Measurements from ENCODE around the gene REXO4.

REXO4 gene

GRCh38 chr9:133448487-133448972 is 30.7 kb upstream of the REXO4 start:
- no peak for DNase-seq

GRCh38 chr9:133445293-133445969 is 27.6 kb upstream of the REXO4 start:
- DNase-seq = no peak

- no peak for DNase-seq
Measured at GRCh38 chr9:133443982-133444381, 26.2 kb upstream of the REXO4 start.

GRCh38 chr9:133443248-133443647 is 25.4 kb upstream of the REXO4 start:
- DNase-seq = no peak

- DNase-seq = no peak
Measured at GRCh38 chr9:133441571-133441970, 23.8 kb upstream of the REXO4 start.

- no peak for DNase-seq
Measured at GRCh38 chr9:133440874-133441273, 23.1 kb upstream of the REXO4 start.

GRCh38 chr9:133439337-133439736 is 21.5 kb upstream of the REXO4 start:
- DNase-seq = no peak

GRCh38 chr9:133437753-133438531 is 20.1 kb upstream of the REXO4 start:
- no peak for DNase-seq

- no peak for DNase-seq
Measured at GRCh38 chr9:133436681-133437080, 18.9 kb upstream of the REXO4 start.

- no peak for DNase-seq
Measured at GRCh38 chr9:133433351-133433843, 15.6 kb upstream of the REXO4 start.

GRCh38 chr9:133430244-133430643 is 12.4 kb upstream of the REXO4 start:
- no peak for DNase-seq

GRCh38 chr9:133429641-133430161 is 11.9 kb upstream of the REXO4 start:
- DNase-seq = no peak

- DNase-seq = no peak
Measured at GRCh38 chr9:133429214-133429613, 11.4 kb upstream of the REXO4 start.

GRCh38 chr9:133428617-133429101 is 10.8 kb upstream of the REXO4 start:
- DNase-seq = no peak

- DNase-seq = no peak
Measured at GRCh38 chr9:133427658-133428348, 10.0 kb upstream of the REXO4 start.

- DNase-seq = no peak
Measured at GRCh38 chr9:133426011-133426410, 8.2 kb upstream of the REXO4 start.

GRCh38 chr9:133425049-133425632 is 7.3 kb upstream of the REXO4 start:
- no peak for DNase-seq

GRCh38 chr9:133424187-133424586 is 6.4 kb upstream of the REXO4 start:
- no peak for DNase-seq

GRCh38 chr9:133423216-133423615 is 5.4 kb upstream of the REXO4 start:
- DNase-seq = no peak

GRCh38 chr9:133421615-133422542 is 4.1 kb upstream of the REXO4 start, which contains the start of gene ADAMTS13:
TSS of gene ADAMTS13 (plus strand) at chr9:133422367. CDS start at chr9:133422444, 77 bp downstream.
- no peak for DNase-seq

- no peak for DNase-seq
Measured at GRCh38 chr9:133420392-133420827, 2.6 kb upstream of the REXO4 start.

Data from fibroblast of skin of right biceps (primary cell).